ENCODE measurements around the gene CLTC. TPM values are rescaled to one million over a fixed set of nuclear protein-coding genes. Genes with fewer than 3 reads are reported as not detected.

Gene CLTC
- total and polyA plus RNA-seq, 2 of the 4 experiments (the other 2 are of a cell fraction): 181 to 641 TPM

- TF ChIP-seq MAFK (IDR thresholded peaks at IDR 0.05; ENCODE audit: low read depth, low read length) (no peak), CTCF (conservative IDR thresholded peaks at IDR 0.05; ENCODE audit: low read depth, low read length) (no peak), NFE2L2 (IDR thresholded peaks at IDR 0.05; ENCODE audit: low read depth, low read length) (no peak), MAZ (IDR thresholded peaks at IDR 0.05; ENCODE audit: borderline replicate concordance, low read depth, low read length) (no peak), RAD21 (IDR thresholded peaks at IDR 0.05; ENCODE audit: low read length) (no peak)
- TF ChIP-seq, protein P1, sequence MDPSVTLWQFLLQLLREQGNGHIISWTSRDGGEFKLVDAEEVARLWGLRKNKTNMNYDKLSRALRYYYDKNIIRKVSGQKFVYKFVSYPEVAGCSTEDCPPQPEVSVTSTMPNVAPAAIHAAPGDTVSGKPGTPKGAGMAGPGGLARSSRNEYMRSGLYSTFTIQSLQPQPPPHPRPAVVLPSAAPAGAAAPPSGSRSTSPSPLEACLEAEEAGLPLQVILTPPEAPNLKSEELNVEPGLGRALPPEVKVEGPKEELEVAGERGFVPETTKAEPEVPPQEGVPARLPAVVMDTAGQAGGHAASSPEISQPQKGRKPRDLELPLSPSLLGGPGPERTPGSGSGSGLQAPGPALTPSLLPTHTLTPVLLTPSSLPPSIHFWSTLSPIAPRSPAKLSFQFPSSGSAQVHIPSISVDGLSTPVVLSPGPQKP (IDR thresholded peaks at IDR 0.05; ENCODE audit: borderline replicate concordance, low read depth, low read length): no peak
- H2AK5ac ChIP-seq (ENCODE audit: low read depth, low read length): no peak overlapping the region
- H2AK9ac ChIP-seq (replicated peaks; ENCODE audit: low read depth, low read length, poor library complexity): no peak overlapping the region
- DNase-seq: no peak
- ATAC-seq (ENCODE audit: low read depth): no peak
- no peak overlapping the region for H4K5ac ChIP-seq (ENCODE audit: low read depth, low read length)
- no peak overlapping the region for H2AFZ ChIP-seq (replicated peaks; ENCODE audit: low read length, poor library complexity)
- no peak overlapping the region for H3K23ac ChIP-seq (ENCODE audit: low read depth, low read length)
- ChIA-PET CTCF (interaction anchor here (0.6 to 1.6 kb wide), 2 partner anchors 129 to 945 kb away, joined by 3 read pairs; no protein-coding TSS in a partner anchor), POLR2A (ENCODE audit: unreplicated experiment) (no interaction called here)
- H3K56ac ChIP-seq (ENCODE audit: extremely low read depth, insufficient read depth, low read length): no peak overlapping the region
- H2BK15ac ChIP-seq (ENCODE audit: low read depth, low read length): no peak overlapping the region
- H3K4me1 ChIP-seq (ENCODE audit: control insufficient read depth, insufficient read depth, low read length): peaks cover 5% of the 10 kb centered on the region; the same call in 1 of the 2 replicates
- H3K4ac ChIP-seq (ENCODE audit: low read depth, low read length): no peak overlapping the region
- peaks cover 56% of the 10 kb centered on the region for H3K36me3 ChIP-seq (ENCODE audit: control insufficient read depth, insufficient read depth, low read length)
- no CpG with 5 or more reads among the region's 1 CpG for WGBS, 2 experiments (ENCODE audit: extremely low coverage in 2 of 2, insufficient read length in 1 of 2)
- dilution Hi-C loops (cut with HindIII; ENCODE audit: low sequenced_read_pairs, unreplicated experiment) (no loop called here), in situ Hi-C loops (cut with MboI; ENCODE audit: low sequenced_read_pairs) (no loop called here), intact Hi-C loops (cut with micrococcal nuclease) (no loop called here)
- no peak overlapping the region for H3K14ac ChIP-seq (replicated peaks; ENCODE audit: low read depth, low read length)
- H2BK5ac ChIP-seq (ENCODE audit: low read depth, low read length, poor library complexity, severe bottlenecking): no peak overlapping the region
- no peak overlapping the region for H4K8ac ChIP-seq (ENCODE audit: low read depth in 2 of 2, low read length in 2 of 2)
- H3K79me1 ChIP-seq (ENCODE audit: low read depth in 1 of 2, low read length in 2 of 2): peaks cover 40 to 71% of the 10 kb centered on the region in 2 experiments
- H2BK120ac ChIP-seq (ENCODE audit: low read depth, low read length): no peak overlapping the region
- H3K9ac ChIP-seq (ENCODE audit: low read depth, low read length): no peak overlapping the region
- H3K27ac ChIP-seq (ENCODE audit: insufficient read depth, low read length): no peak overlapping the region
- H3K4me2 ChIP-seq (ENCODE audit: low read depth, low read length): no peak overlapping the region
- no peak overlapping the region for H3K18ac ChIP-seq (ENCODE audit: low read depth, low read length)
- H2BK20ac ChIP-seq (ENCODE audit: low read depth, low read length): no peak overlapping the region
- H3K9me3 ChIP-seq (ENCODE audit: control insufficient read depth, insufficient read depth, low read length): peaks cover 5% of the 10 kb centered on the region
- H3K9me1 ChIP-seq (ENCODE audit: insufficient read depth, low read length): peaks cover 4% of the 10 kb centered on the region; the same call in 1 of the 2 replicates
- no TSS peak for BruUV-seq (replicated peaks)
- no peak overlapping the region for H4K91ac ChIP-seq (ENCODE audit: insufficient read depth, low read depth, low read length)
- no peaks in the 10 kb centered on the region for H3K27me3 ChIP-seq (ENCODE audit: control insufficient read depth, insufficient read depth, low read length)
- H4K20me1 ChIP-seq (ENCODE audit: insufficient read depth, low read length): peaks cover 56% of the 10 kb centered on the region; the same call in 1 of the 2 replicates
- no peak overlapping the region for H3K4me3 ChIP-seq (ENCODE audit: insufficient read depth, low read depth, low read length)
These were observed 30.9 kb downstream of the CLTC start for GRCh38 chr17:59650642-59651041.
